Suprapubic skin (tissue), 4 donors: ENCODE measurements around the gene AUTS2. TPM values are rescaled to one million over a fixed set of nuclear protein-coding genes. Genes with fewer than 3 reads are reported as not detected.
"Not testable (repeated sequence)": the region's sequence is repeated elsewhere in the genome, so short reads cannot be mapped to it uniquely, and the experiment has no call there.

ENCODE experiments used
- DNase-seq, 2 donors: peaks; one replicate each; pipeline ENCODE4 v3.0.0-alpha.2; 2019; ENCODE audit warnings: low spot score in 2 of 2
- H3K27ac ChIP-seq: fragments of 200-600 bp; sonication (generic); one replicate; pipeline ENCODE4 v1.5.1; 2019
- H3K27me3 ChIP-seq: fragments of 200-600 bp; sonication (generic); one replicate; pipeline ENCODE4 v1.5.1; 2019
- H3K36me3 ChIP-seq: fragments of 200-600 bp; sonication (generic); one replicate; pipeline ENCODE4 v1.5.1; 2019
- H3K4me1 ChIP-seq: fragments of 200-600 bp; sonication (generic); one replicate; pipeline ENCODE4 v1.5.1; 2019
- H3K4me3 ChIP-seq: fragments of 200-600 bp; sonication (generic); one replicate; pipeline ENCODE4 v1.5.1; 2019; ENCODE audit warnings: mild to moderate bottlenecking
- H3K9me3 ChIP-seq: fragments of 200-600 bp; sonication (generic); one replicate; pipeline ENCODE4 v1.5.1; 2019
- EP300 ChIP-seq: sonication (generic); formaldehyde crosslinking; IDR thresholded peaks from one replicate; pipeline ENCODE4 v1.6.1; 2017; ENCODE audit warnings: antibody characterized with exemption
- POLR2A ChIP-seq, 2 donors: fragments of 450-650 bp; IDR thresholded peaks; one replicate each; pipeline ENCODE4 v1.6.1; 2017; ENCODE audit warnings: antibody characterized with exemption in 2 of 2, mild to moderate bottlenecking in 2 of 2, moderate library complexity in 2 of 2
- POLR2AphosphoS5 ChIP-seq, 3 donors: sonication (generic); formaldehyde crosslinking; IDR thresholded peaks; one replicate each; pipeline ENCODE4 v1.6.1; 2017; ENCODE audit warnings: antibody characterized with exemption in 3 of 3
- WGBS: methylation state at CpG from one replicate; pipeline ENCODE4 v1.1.5; 2018; 5-methylcytosine and 5-hydroxymethylcytosine counted together
- total RNA-seq, 4 donors: library from RNA; depleted of rRNA; stranded (reverse); fragments of >200 nt; gene quantifications; one replicate each; pipeline ENCODE4 v1.1.0, GENCODE V29; 2016
- TF ChIP-seq, protein P1 (sequence below), 2 donors: fragments of 200-600 bp in 1 of 2; fragments of 450-650 bp in 1 of 2; sonication (generic) in 1 of 2; IDR thresholded peaks; one replicate each; pipeline ENCODE4 v1.5.1; 2016 to 2019; ENCODE audit warnings: antibody characterized with exemption in 2 of 2, mild to moderate bottlenecking in 1 of 2, moderate library complexity in 1 of 2

The AUTS2 gene
- total RNA-seq, 4 donors from 2014 or later: 31.0 to 102 (median 56.4) TPM

DNA sequence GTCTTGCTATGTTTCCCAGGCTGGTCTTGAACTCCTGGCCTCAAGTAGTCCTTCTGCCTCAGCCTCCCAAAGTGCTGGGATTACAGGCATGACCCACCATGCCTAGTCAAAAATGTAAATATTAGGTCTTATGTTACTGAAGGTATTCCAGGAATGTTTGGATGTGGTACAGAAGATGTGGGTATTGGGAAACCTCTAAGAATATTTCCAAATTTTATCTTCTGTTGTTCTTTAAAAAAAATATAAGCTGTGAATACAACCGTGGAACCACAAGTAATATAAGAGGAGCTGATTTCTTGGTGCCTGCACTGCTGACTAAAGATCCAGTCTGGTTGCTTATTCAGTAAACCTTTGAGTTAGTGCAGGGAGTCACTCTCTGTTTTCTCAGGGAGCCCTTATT, 178.3 kb downstream of the AUTS2 start:
- no peak overlapping the region for H3K27ac ChIP-seq
- H3K27me3 ChIP-seq: no peaks in the 10 kb centered on the region
- DNase-seq: no peak
- no peaks in the 10 kb centered on the region for H3K9me3 ChIP-seq
- no peak overlapping the region for H3K4me3 ChIP-seq
- TF ChIP-seq, protein P1, sequence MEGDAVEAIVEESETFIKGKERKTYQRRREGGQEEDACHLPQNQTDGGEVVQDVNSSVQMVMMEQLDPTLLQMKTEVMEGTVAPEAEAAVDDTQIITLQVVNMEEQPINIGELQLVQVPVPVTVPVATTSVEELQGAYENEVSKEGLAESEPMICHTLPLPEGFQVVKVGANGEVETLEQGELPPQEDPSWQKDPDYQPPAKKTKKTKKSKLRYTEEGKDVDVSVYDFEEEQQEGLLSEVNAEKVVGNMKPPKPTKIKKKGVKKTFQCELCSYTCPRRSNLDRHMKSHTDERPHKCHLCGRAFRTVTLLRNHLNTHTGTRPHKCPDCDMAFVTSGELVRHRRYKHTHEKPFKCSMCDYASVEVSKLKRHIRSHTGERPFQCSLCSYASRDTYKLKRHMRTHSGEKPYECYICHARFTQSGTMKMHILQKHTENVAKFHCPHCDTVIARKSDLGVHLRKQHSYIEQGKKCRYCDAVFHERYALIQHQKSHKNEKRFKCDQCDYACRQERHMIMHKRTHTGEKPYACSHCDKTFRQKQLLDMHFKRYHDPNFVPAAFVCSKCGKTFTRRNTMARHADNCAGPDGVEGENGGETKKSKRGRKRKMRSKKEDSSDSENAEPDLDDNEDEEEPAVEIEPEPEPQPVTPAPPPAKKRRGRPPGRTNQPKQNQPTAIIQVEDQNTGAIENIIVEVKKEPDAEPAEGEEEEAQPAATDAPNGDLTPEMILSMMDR (IDR thresholded peaks at IDR 0.05): no peak
- no peak for TF ChIP-seq POLR2A (IDR thresholded peaks at IDR 0.05)
- TF ChIP-seq EP300: no peak
- WGBS: 67% methylated on average over 1 of the region's 1 CpG
- peaks cover 25% of the 10 kb centered on the region for H3K4me1 ChIP-seq
- H3K36me3 ChIP-seq: no peaks in the 10 kb centered on the region

DNA sequence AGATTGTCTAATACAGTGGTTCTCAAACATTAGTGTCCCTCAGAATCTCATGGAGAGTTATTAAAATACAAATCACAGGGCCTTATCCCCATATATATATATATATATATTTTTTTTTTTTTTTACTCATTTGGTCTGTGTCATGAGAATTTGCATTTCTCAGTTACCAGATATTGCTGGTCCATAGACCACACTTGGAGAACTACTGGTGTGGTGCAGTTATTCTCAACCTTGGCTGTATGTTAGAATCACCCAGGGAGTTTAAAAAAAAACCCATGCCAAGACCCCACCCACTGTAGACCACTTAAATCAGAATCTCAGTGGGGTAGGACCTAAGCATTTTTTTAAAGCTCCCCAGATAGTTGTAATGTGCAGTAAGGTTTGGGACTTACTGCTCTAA, 179.9 kb downstream of the AUTS2 start:
- TF ChIP-seq POLR2A (IDR thresholded peaks at IDR 0.05) (no peak), POLR2AphosphoS5 (IDR thresholded peaks at IDR 0.05) (no peak), EP300 (no peak)
- TF ChIP-seq, protein P1 (IDR thresholded peaks at IDR 0.05): no peak
- DNase-seq: no peak

DNA sequence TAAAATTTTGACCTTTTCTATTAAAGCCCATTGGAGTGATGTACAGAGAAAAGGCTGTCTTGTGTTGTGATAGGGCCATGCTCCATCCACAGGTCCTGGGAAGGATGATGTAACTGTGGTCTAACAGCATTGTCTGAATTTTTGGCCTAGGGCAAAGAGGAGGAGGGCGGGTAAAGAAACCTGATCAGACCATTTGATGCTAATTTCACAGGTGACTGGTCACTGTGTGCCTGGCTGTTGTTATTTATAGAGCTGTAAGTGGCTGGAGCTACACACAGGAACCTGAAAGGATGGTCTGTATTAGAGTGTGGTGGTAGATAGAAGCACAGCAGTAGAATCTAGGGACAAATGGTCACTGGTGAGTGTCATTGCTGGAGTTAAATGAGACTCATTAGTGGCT, 182.1 kb downstream of the AUTS2 start:
- no peaks in the 10 kb centered on the region for H3K9me3 ChIP-seq
- no peak for DNase-seq
- H3K27ac ChIP-seq: no peak overlapping the region
- H3K27me3 ChIP-seq: no peaks in the 10 kb centered on the region
- H3K36me3 ChIP-seq: no peaks in the 10 kb centered on the region
- whole genome bisulfite sequencing: 89% methylated on average over 1 of the region's 1 CpG
- H3K4me1 ChIP-seq: peaks cover 31% of the 10 kb centered on the region
- H3K4me3 ChIP-seq: no peak overlapping the region
- TF ChIP-seq POLR2A (IDR thresholded peaks at IDR 0.05) (no peak), POLR2AphosphoS5 (IDR thresholded peaks at IDR 0.05) (no peak), EP300 (no peak)
- TF ChIP-seq, protein P1 (IDR thresholded peaks at IDR 0.05): no peak

More for the DNA sequence above, 179.9 kb downstream of the AUTS2 start:
- peaks cover 37% of the 10 kb centered on the region for H3K4me1 ChIP-seq
- no peak overlapping the region for H3K27ac ChIP-seq
- no peak overlapping the region for H3K4me3 ChIP-seq
- no peaks in the 10 kb centered on the region for H3K36me3 ChIP-seq
- no peaks in the 10 kb centered on the region for H3K9me3 ChIP-seq
- no peaks in the 10 kb centered on the region for H3K27me3 ChIP-seq

DNA sequence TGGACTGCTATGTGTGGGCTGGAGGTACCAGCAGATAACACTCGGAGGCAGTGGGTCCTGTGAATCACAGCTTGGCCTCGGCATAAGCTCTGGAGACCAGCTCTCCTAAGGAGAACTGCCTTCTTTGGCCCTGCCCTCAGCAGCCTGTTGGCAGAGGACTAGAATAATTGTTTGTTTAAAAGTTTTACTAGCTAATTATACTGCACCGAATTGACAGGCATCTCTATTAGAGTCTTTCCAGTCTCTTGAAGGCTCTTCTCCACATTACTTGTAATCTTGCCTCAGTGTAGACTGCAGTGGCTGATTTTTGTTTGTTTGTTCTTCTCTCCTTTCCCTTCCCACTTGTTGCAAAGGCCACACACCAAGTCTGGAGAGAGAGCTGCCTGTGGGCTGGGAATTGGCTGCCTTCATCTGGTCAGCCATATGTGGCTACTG, 183.2 kb downstream of the AUTS2 start:
- 34% methylated on average over 3 of the region's 3 CpGs for WGBS
- H3K27ac ChIP-seq: no peak overlapping the region
- no peaks in the 10 kb centered on the region for H3K9me3 ChIP-seq
- no peak for TF ChIP-seq POLR2AphosphoS5 (IDR thresholded peaks at IDR 0.05)
- TF ChIP-seq EP300: no peak
- TF ChIP-seq, protein P1 (IDR thresholded peaks at IDR 0.05): no peak
- no peak for TF ChIP-seq POLR2A (IDR thresholded peaks at IDR 0.05)
- H3K27me3 ChIP-seq: no peaks in the 10 kb centered on the region
- DNase-seq: no peak
- no peak overlapping the region for H3K4me3 ChIP-seq
- peaks cover 28% of the 10 kb centered on the region for H3K4me1 ChIP-seq
- H3K36me3 ChIP-seq: no peaks in the 10 kb centered on the region

DNA sequence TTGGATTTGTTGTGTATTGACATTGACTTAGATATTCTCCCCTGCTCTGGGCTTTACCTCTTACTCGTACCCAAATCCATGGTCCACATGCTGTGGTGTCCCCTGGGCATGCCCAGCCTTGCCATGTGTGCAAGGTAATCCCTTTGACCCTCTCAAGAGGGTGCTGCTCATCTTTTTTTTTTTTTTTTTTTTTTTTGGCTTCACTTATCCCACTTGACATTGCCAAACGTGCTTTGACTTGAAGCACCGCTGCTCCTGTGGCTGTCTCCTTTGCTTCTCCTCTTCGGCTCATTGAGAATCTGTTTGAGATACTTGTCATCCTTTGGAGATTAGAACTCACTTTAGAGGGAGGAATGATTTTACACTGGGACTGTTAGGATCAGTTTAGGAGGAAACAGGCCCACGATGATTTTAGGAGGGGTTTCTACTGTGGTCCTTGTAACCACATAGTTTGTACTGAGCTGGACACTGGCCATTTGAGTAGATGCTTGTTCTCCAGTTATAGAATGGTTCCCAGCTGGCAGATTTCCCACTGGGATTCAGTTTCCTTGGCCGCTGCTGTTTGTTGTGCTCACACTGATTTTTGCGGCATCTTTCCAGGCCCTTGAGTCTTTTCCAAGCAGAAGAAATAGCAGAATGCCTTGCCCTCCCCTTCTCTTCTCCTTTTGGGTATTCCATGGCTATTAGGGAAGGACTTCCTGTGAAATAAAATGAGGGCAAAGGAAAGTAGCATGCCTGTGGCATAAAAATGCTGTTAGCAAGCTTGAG, 184.8 kb downstream of the AUTS2 start:
- 45% methylated on average over 7 of the region's 7 CpGs for WGBS
- Histone ChIP-seq H3K27ac (no peak overlapping the region), H3K27me3 (no peaks in the 10 kb centered on the region), H3K4me1 (peaks cover 31% of the 10 kb centered on the region), H3K36me3 (no peaks in the 10 kb centered on the region), H3K4me3 (no peak overlapping the region), H3K9me3 (no peaks in the 10 kb centered on the region)
- TF ChIP-seq, protein P1 (IDR thresholded peaks at IDR 0.05): no peak
- DNase-seq: no peak

DNA sequence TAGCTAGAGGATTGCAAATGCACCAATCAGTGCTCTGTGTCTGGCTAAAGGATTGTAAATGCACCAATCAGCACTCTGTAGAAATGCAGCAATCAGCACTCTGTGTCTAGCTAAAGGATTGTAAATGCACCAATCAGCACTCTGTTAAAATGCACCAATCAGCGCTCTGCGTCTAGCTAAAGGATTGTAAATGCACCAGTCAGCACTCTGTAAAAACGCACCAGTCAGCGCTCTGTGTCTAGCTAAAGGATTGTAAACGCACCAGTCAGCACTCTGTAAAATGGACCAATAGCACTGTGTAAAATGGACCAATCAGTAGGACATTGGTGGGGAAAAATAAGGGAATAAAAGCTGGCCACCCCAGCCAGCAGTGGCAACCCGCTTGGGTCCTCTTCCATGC, 187.9 kb downstream of the AUTS2 start:
- peaks cover 36% of the 10 kb centered on the region for H3K4me1 ChIP-seq
- H3K4me3 ChIP-seq, DNase-seq, H3K36me3 ChIP-seq, H3K27me3 ChIP-seq, H3K27ac ChIP-seq, H3K9me3 ChIP-seq: not testable (repeated sequence)
- WGBS: 96% methylated on average over 6 of the region's 6 CpGs
